Stimulated activated naive CD4-positive, alpha-beta T cell (primary cell): ENCODE data around the gene FILIP1.
A peak's percentile ranks its signal among the peaks of the same experiment; 100 is the strongest.

Source experiments
- DNase-seq, 6 experiments: peaks; one replicate each; lab custom pipeline; 2025; lab: John Stamatoyannopoulos, UW

Gene FILIP1

DNA sequence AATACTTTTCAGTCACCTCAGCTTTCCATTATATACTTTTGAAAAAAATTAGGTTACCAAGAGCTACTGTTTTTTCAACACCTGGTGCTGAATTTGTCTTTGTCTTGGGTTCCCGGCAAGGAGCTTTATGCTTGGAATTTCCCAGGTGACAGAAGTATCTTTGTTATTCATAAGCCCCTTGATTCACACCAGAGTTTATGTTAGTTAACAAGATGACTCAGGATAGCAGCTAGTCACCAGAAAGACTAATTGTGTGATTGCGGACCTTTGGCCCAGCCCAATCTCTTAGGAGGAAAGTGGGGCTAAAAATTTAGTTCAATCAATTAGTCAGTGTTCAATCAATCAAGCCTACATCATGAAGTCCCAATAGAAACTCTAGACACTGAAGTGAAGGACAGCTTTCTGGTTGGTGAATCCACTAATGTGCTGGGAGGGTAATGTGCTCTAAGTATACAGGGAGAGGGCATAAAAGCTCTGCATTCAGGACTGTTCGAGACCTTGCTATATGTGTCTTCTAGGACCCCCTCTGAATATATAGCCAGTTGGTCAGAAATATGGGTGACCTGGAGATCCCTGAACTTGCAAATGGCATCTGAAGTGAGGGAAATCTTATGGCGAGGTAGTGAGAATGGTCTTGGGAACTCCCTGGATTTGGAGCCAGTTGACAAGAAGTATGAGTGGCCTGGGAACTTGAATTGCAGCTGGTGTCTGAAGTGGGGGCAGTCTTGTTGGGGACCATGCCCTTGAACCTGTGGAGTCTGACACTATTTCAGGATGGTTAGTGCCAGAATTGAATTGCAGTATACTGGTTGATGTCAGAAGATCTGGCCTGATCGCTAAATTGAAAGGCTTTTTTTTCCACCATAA, 225.2 kb downstream of the FILIP1 start:
- no peak for DNase-seq

GRCh38 chr6:75267461-75267860, 226.1 kb downstream of the FILIP1 start:
- no peak for DNase-seq

GRCh38 chr6:75266716-75267291, 226.8 kb downstream of the FILIP1 start:
- peak in 3 of 6 experiments; percentile 12 to 36 (median 21) for DNase-seq

DNA sequence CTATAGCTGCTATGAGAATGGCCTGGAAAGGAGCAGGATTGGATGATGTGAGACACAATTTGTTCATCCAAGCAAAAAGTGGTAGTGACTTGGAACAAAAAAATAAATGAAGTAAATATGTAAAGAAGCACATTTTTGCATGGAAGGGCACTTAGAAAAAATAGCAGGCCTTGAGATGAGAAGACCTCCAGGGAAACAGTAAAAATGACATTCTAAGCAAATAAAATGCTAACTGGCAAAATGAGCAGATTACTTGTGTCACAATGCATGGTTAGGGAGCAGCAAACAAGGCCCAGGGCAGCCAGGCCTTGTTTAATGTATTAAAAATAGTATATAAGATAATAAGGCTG, 230.2 kb downstream of the FILIP1 start:
- no peak for DNase-seq

- no peak for DNase-seq
These were observed 230.7 kb downstream of the FILIP1 start for GRCh38 chr6:75262716-75263400.

GRCh38 chr6:75261299-75261698, 232.3 kb downstream of the FILIP1 start:
- DNase-seq: no peak

GRCh38 chr6:75257343-75258087, 236.1 kb downstream of the FILIP1 start:
- no peak for DNase-seq

GRCh38 chr6:75250552-75250951, 243.0 kb downstream of the FILIP1 start:
- no peak for DNase-seq

DNA sequence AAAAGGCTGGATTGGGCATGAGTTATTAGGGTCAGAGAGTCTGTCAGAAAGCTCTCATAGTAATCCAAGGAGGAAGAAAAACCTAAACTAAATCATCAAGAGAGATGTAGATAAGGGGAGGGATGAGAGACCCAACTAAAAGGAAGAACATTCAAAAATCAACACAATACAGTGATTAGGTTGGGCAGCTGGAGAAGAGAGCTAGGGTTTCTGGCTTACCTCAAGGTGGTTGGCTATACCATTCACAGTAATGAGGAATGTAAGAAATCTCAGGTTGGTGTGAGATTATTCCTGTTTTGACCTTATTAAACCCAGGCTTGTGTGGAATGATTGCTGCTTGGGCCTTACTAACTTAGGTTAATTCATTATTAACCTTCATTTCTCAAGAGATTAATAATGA, 243.8 kb downstream of the FILIP1 start:
- DNase-seq: no peak

DNA sequence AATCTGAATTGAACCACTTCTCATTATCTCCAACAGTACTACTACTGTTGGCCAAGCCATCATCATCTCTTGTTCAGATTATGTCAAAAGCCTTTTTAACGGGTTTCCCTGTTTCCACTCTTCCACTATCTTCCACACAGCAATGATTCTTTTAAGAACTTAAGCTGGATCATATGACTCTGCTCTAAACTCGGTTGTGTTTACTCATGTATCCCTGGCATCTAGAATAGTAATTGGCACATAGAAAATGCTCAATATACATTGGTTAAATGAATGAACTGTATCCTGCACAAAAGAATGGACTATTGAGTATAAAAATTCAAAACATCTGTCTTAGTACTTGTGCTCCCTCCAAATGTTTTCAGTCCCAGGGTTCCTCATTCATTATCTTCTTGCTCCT, 247.2 kb downstream of the FILIP1 start:
- no peak for DNase-seq

DNA sequence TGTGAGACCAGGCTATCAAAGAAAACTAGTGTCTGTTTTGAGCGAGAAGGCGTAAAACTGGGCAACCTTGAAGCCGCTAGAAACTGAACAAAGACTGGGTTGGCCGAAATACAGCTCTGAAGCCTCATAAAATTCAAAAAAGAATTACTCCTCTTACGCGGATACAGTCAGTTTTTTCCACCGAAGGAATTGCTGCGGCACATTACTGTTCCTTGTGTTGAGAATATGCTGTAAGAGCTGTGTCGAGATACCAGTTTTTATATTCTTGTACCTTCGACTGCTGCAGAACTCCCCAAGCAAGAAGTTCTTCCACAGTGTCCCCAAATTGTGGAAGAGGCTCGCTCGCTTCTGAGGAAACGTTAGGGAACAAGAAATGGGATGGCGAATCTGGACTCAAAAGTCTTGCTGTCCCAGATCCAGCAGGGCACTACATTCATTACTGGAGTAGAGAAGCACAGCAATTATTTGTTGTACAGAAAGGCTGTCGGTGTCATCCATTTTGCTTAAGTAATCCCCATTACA, 249.5 kb downstream of the FILIP1 start:
- DNase-seq: no peak

DNA sequence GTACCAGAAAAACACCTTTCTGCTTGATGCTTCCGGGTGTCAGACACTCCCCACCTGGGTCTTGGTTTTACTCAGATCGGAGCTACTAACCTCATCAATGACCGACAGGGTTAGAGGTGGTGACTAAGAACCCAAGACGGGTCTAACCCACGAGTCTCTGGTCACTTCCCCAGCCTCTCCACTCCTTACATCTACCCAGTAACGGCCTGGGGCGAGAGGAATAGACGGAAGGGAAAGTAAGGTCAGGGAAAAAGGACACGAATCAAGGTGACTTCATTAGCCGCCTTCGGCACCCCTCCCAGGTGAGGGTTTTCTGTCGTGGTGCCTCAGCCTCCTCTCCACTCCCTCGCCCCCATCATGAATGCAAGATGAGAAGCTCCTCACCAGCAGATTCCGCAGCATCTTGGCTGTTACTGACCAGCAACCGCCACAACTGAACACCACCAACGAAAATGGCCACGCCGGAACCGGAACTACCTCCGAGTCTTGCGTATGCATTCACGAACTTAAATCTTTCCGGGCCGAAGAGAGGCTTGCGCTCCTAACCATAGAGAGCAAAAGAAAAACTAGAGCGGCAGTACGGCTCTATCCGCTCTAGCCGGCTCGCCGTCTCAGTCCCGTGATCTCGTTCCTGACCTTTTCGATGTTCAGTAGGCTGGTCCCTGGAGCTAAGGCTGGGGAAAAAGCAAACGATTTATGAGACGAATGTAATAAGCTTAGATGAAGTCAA, 250.1 kb downstream of the FILIP1 start, which contains the start of gene COX7A2:
TSS of gene COX7A2 (minus strand) at position 469 of the 730 bp plus-strand sequence. CDS start at position 402, 67 bp downstream.
- peak; percentile 69 to 87 (median 81) for DNase-seq
